GM12873 (cell line): ENCODE measurements around the gene TLNRD1.

Experiments used
- TF ChIP-seq, protein P1 (sequence below): IDR thresholded peaks from 2 replicates; pipeline ENCODE4 v1.5.1; 2012; ENCODE audit warnings: low read depth, mild to moderate bottlenecking, moderate library complexity, low read length, control low read depth; ENCODE audit not compliant: insufficient read depth; ENCODE audit errors: missing control alignments

TLNRD1 gene

DNA sequence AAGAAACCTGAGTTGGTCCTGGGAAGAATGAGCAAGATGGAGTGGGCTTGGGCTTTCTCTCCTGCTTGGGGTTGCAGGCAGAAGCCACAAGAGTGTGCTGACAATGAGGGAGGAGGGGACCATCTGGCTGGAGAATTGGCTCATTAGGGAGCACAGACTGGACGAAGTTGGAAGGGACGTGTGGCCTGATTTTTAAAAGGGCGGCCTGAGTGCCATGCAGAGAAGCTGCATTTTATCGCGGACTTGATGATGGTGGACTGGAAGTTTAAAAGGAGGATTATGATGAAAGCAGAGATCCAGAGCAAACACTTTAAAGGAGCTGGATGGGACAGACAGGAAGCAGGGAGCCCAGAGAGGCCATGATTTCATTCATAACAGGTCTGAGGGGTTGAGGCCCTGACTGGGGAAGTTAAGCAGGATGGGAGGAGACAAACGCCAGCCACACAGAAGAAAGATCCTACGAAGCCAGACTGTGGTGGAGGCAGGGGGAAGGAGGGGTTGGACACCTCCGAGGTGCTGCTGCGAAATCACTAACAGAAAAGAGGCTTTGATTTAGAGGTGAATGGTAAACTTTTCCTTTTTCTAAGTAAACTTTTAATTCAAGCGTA, 23.6 kb downstream of the TLNRD1 start:
- TF ChIP-seq, protein P1, sequence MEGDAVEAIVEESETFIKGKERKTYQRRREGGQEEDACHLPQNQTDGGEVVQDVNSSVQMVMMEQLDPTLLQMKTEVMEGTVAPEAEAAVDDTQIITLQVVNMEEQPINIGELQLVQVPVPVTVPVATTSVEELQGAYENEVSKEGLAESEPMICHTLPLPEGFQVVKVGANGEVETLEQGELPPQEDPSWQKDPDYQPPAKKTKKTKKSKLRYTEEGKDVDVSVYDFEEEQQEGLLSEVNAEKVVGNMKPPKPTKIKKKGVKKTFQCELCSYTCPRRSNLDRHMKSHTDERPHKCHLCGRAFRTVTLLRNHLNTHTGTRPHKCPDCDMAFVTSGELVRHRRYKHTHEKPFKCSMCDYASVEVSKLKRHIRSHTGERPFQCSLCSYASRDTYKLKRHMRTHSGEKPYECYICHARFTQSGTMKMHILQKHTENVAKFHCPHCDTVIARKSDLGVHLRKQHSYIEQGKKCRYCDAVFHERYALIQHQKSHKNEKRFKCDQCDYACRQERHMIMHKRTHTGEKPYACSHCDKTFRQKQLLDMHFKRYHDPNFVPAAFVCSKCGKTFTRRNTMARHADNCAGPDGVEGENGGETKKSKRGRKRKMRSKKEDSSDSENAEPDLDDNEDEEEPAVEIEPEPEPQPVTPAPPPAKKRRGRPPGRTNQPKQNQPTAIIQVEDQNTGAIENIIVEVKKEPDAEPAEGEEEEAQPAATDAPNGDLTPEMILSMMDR: no peak

DNA sequence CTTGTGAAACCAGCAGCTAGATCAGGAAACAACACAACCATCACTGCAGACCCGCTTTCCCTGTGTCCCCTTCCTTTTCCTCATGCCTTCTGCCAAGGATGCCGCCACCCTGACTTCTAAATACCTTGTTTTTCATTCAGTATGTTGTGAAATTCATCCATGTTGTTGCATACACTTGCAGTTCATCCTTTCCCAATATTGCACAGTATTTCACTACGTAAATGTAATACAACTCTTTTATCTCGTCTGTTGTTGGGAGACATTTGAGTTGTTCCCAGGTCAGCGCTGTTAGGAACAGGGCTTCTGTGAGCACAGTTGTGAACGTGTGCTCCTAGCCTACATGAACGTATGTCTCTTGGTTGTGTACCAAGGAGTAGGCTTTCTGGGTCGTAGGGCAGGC, 24.2 kb downstream of the TLNRD1 start:
- TF ChIP-seq, protein P1: no peak

DNA sequence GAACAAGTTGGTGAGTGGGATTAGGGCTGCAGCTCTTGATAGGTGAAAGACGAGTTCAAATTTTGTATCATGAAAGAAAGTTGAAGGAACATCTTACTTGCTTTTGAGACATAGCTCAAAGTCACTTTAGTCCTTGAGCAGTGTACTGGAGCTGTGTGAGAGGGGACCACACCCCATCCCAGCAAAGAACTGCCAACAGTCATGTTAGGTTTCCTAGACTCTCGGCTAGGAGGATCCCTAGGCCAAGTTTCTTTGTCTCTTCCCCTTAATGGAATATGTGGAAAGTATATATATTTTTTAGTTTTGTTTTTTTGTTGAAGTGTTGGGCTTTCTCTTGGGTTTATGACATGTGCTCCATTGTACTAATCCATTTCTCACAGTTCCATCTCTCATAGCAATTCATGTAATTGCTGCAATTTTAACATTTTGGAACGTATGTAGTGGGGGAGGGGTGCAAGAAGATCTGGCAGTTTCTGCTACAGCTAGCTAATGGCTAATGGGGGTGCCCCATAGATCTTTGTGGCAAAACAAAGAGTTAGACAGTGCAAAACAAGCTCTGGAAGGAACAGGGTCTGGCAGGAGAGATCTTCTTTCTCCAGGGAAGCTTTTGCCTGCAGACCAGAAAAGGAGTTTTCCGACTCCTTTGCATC, 25.1 kb downstream of the TLNRD1 start:
- TF ChIP-seq, protein P1: no peak

DNA sequence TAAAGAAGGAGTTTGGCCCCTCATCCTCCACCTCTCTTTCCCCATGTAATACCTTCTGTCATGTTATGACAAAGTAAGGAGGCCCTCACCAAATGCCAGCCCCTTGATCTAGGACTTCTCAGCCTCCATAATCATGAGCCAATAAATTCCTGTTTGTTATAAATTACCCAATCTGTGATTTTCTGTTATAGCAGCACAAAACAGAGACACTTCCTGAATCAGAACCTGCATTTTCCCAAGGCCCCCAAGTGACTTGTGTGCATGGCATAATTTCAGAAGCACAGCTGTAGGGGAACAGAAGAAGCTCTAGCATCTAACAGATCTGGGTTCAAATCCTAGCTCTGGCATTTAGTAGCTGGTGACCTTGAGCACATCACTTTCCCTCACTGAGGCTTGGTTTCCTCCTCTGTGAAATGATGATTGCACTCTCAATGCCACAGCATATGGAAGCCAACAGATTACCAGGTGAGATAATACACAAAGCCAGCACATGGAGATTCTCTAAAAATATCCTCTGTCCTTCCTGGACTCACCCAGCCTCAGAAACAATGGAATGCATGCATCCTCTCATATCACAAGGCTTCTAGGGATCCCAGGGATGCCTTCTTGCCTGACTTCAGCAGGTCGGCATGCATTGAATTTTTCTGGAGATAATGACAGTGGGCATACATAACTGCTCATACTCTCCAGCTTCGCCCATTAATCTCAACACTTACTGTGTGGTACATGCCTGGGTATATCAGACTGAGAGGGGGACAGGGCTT, 26.3 kb downstream of the TLNRD1 start:
- TF ChIP-seq, protein P1: no peak

DNA sequence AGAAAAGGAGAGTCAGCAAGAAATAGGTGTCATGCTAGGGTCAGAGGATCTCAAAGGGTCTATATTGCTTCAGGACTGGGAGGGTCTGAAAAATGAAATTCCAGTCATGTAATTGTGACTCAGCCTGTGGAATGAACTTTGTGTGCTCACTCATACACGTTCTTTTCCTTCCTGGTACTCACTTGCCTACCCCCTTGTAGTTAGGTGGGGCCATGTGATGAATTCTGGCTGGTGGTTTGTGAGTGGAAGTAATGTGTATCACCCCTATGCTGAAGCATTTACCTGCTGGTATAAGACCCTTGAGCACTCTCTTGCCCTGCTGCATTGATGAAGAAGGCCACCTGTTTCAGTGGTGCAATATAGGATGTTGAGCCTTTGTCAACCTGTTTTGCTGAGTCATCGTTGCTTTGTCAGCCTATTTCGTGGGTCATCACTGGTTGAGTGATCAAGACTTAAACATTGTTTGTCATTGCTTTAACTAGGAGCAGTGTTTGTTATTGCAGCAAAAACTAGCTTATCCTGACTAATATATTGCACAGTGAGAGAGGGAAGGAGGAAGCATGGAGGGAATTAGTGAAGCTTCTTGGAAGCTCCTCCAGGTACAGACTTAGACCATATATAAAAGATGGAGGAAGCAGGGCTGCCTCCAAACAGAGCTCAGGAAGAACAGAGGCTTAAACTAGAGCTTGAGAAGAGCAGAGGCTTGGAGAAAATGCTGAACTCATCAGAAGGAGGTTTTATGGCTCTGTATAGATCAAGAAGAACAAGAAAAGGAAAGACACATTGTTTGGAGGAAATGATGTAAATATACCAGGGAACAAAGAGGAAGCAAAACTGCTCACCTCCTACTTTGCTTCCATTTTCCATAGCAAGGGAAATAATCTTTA, 28.9 kb downstream of the TLNRD1 start:
- TF ChIP-seq, protein P1: no peak

DNA sequence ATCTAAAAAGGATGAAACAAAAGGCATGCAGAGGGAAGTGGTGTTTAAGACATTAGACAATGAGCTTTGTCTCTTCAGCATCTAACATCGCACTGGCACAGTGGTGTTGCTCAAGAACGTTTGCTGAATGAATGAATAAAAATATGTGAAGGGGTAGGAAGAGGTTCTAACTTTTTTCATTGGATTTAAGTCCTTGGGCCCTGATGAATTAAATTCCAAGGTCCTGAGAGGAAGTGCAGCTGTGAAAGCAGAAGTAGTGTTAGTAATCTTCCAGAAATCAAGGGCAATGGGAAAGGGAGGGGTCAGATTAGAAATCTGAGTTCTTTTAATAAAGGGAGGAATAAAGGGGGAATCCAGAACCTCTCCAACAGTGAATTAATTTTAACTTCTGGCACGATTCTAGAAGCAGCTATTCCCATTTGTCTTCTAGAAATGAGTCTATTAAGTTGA, 29.6 kb downstream of the TLNRD1 start:
- TF ChIP-seq, protein P1: no peak
